GM06990 (cell line): ENCODE results near the gene KREMEN1.

Source experiments
- DNase-seq: peaks from one replicate; pipeline ENCODE4 v3.0.0-alpha.2; 2011; ENCODE audit not compliant: insufficient read length; ENCODE audit errors: extremely low read depth
- H3K27me3 ChIP-seq: replicated peaks from 2 replicates; pipeline ENCODE4 v1.6.0; 2011; ENCODE audit warnings: low read length; ENCODE audit not compliant: control insufficient read depth, insufficient read depth
- H3K36me3 ChIP-seq: 2 replicates; pipeline ENCODE4 v1.5.1; 2011; ENCODE audit warnings: low read length; ENCODE audit not compliant: control insufficient read depth, insufficient read depth
- H3K4me3 ChIP-seq: replicated peaks from 2 replicates; pipeline ENCODE4 v1.5.1; 2011; ENCODE audit warnings: low read depth, mild to moderate bottlenecking, control low read depth, low read length
- TF ChIP-seq, protein P1 (sequence below): IDR thresholded peaks from 2 replicates; pipeline ENCODE4 v1.5.1; 2011; ENCODE audit warnings: low read length, control low read depth, mild to moderate bottlenecking, inconsistent platforms; ENCODE audit not compliant: insufficient read depth, poor library complexity, severe bottlenecking

Gene KREMEN1

GRCh38 chr22:29044657-29045176 is 28.1 kb upstream of the KREMEN1 start:
- Histone ChIP-seq H3K36me3 (no peaks in the 10 kb centered on the region), H3K27me3 (no peaks in the 10 kb centered on the region; the same call in 1 of the 2 replicates), H3K4me3 (no peak overlapping the region)
- TF ChIP-seq, protein P1, sequence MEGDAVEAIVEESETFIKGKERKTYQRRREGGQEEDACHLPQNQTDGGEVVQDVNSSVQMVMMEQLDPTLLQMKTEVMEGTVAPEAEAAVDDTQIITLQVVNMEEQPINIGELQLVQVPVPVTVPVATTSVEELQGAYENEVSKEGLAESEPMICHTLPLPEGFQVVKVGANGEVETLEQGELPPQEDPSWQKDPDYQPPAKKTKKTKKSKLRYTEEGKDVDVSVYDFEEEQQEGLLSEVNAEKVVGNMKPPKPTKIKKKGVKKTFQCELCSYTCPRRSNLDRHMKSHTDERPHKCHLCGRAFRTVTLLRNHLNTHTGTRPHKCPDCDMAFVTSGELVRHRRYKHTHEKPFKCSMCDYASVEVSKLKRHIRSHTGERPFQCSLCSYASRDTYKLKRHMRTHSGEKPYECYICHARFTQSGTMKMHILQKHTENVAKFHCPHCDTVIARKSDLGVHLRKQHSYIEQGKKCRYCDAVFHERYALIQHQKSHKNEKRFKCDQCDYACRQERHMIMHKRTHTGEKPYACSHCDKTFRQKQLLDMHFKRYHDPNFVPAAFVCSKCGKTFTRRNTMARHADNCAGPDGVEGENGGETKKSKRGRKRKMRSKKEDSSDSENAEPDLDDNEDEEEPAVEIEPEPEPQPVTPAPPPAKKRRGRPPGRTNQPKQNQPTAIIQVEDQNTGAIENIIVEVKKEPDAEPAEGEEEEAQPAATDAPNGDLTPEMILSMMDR, result no peak
- DNase-seq, result no peak

DNA sequence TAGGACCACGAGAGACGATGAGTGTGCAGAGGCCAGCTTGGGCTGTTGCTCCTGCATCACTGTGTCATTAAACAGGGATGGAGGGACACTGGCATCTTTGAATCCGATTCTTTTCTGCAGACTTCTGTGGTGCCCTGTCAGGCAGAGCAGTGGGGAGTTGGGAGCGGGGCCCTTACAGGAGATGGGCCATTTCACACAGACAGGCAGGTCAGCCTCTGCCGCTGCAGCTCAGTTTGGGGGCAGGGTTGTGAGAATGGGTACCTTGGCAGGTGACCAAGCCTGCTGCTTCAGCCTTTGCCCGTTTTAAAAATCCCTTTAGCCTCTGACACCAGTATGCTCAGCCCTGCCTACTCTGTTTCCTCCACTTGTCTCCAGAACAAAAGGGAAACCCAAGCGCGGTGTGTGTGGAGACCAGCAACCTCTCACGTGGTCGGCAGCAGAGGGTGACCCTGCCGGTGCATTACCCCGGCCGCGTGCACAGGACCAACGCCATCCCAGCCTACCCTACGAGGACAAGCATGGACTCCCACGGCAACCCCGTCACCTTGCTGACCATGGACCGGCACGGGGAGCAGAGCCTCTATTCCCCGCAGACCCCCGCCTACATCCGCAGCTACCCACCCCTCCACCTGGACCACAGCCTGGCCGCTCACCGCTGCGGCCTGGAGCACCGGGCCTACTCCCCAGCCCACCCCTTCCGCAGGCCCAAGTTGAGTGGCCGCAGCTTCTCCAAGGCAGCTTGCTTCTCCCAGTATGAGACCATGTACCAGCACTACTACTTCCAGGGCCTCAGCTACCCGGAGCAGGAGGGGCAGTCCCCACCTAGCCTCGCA is 23.8 kb upstream of the KREMEN1 start:
- no peaks in the 10 kb centered on the region for H3K36me3 ChIP-seq
- no peak for DNase-seq
- TF ChIP-seq, protein P1, result no peak
- H3K4me3 ChIP-seq, result no peak overlapping the region
- peaks cover under 1% of the 10 kb centered on the region; the same call in 1 of the 2 replicates for H3K27me3 ChIP-seq

- TF ChIP-seq, protein P1, result no peak
- Histone ChIP-seq H3K27me3 (peaks cover 1% of the 10 kb centered on the region; the same call in 1 of the 2 replicates), H3K36me3 (no peaks in the 10 kb centered on the region), H3K4me3 (no peak overlapping the region)
- no peak for DNase-seq
These were observed 23.1 kb upstream of the KREMEN1 start for GRCh38 chr22:29049655-29050263.

DNA sequence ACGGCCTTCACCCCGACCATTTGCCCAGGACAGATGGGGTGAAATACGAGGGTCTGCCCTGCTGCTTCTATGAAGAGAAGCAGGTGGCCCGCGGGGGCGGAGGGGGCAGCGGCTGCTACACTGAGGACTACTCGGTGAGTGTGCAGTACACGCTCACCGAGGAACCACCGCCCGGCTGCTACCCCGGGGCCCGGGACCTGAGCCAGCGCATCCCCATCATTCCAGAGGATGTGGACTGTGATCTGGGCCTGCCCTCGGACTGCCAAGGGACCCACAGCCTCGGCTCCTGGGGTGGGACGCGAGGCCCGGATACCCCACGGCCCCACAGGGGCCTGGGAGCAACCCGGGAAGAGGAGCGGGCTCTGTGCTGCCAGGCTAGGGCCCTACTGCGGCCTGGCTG is 22.4 kb upstream of the KREMEN1 start:
- DNase-seq, result no peak
- Histone ChIP-seq H3K27me3 (peaks cover 1% of the 10 kb centered on the region; the same call in 1 of the 2 replicates), H3K36me3 (no peaks in the 10 kb centered on the region), H3K4me3 (no peak overlapping the region)
- TF ChIP-seq, protein P1, result no peak

GRCh38 chr22:29053048-29053702 is 19.7 kb upstream of the KREMEN1 start:
- DNase-seq, result no peak
- Histone ChIP-seq H3K36me3 (no peaks in the 10 kb centered on the region), H3K27me3 (peaks cover 4% of the 10 kb centered on the region), H3K4me3 (no peak overlapping the region)
- TF ChIP-seq, protein P1, result no peak
